ENCODE measurements around the gene SSR3. TPM values are rescaled to one million over a fixed set of nuclear protein-coding genes. Genes with fewer than 3 reads are reported as not detected.
A peak's percentile ranks its signal among the peaks of the same experiment; 100 is the strongest.

The SSR3 gene
- total and polyA plus RNA-seq, 11 donors = 112 to 900 (median 197) TPM

DNA sequence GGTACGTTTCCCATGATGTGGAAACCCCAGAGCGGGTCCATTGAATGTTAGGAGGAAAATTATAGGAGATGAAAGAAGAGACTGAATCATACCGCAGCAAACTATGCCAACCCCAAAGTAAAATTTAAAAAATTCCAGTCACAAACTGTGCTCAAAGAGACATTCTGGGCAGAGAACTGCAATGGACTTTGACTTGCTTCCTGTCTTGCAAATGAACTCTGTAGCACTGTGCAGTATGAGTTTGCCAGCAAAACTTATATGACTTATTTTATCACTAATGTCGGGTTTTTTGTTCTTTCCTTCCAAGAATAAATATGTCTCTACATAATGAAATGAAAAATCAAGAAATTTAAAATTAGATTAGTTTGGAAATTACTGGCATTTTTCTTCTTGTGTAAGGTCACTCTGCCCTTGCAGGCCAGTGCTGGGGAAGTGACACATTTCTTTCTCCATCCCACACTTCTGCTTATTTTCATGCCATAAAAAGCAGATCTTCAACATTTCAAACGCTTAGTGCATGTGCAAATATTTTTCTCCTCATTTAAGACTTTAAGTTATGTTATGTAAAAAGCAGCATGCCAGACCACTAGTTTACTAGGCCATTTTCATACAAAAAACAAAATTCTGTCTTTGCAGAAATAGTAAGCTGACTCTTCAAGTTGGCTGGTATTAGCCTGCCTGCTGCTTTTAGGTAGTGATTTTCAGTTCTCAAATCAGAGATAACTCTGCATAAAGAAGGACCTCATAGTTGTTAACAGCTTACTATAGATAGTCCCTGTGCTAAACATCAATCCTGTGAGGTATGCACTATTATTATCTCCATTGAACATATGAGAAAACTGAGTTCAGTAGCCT lies 32.2 kb upstream of the SSR3 start:
- Histone ChIP-seq H3K27me3 (no peaks in the 10 kb centered on the region), H3K36me3 (no peaks in the 10 kb centered on the region), H3K4me1 (peaks cover 0 to 35% (median 6%) of the 10 kb centered on the region in 12 donors), H3K27ac (peak overlapping the region in 5 of 12 donors; percentile 27 to 80 (median 51)), H3K9me3 (peaks cover 0 to 4% (median 0%) of the 10 kb centered on the region in 12 donors), H3K4me3 (no peak overlapping the region)
- intact Hi-C loops (cut with DNase I) = no loop called here
- ATAC-seq (peak in 3 of 4 donors; percentile 42 to 71 (median 50)), DNase-seq (no peak)
- TF ChIP-seq, protein P1, sequence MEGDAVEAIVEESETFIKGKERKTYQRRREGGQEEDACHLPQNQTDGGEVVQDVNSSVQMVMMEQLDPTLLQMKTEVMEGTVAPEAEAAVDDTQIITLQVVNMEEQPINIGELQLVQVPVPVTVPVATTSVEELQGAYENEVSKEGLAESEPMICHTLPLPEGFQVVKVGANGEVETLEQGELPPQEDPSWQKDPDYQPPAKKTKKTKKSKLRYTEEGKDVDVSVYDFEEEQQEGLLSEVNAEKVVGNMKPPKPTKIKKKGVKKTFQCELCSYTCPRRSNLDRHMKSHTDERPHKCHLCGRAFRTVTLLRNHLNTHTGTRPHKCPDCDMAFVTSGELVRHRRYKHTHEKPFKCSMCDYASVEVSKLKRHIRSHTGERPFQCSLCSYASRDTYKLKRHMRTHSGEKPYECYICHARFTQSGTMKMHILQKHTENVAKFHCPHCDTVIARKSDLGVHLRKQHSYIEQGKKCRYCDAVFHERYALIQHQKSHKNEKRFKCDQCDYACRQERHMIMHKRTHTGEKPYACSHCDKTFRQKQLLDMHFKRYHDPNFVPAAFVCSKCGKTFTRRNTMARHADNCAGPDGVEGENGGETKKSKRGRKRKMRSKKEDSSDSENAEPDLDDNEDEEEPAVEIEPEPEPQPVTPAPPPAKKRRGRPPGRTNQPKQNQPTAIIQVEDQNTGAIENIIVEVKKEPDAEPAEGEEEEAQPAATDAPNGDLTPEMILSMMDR (IDR thresholded peaks at IDR 0.05) = no peak
- TF ChIP-seq POLR2A (IDR thresholded peaks at IDR 0.05) = no peak
- WGBS, 4 donors = 63 to 65% (median 64%) methylated on average over 5 of the region's 5 CpGs

DNA sequence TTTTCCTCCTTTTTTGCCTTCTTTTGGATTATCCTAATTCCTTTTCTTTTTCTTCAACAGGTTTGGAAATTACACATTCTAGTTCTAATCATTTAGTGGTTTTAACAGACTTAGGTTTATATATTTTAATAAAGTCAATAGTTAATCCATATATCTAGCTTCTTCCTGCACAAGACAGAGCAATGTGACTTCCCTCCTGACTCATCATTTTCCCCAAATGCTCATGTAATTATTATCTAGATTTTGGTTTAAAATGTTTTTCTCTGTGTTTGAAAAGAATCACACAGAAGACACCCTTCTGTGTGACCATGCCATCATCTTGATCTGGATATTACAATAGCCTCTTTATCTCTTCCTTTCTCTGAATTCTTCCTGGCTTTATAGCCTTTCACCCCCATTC lies 28.6 kb upstream of the SSR3 start:
- Histone ChIP-seq H3K27me3 (no peaks in the 10 kb centered on the region), H3K36me3 (no peaks in the 10 kb centered on the region), H3K4me1 (peaks cover 0 to 42% (median 6%) of the 10 kb centered on the region in 12 donors), H3K4me3 (no peak overlapping the region), H3K9me3 (no peaks in the 10 kb centered on the region), H3K27ac (peak overlapping the region in 1 of 12 donors; percentile 23)
- intact Hi-C loops (cut with DNase I) = loop anchor here in 1 of 10 donors (1.0 kb wide), 1 partner anchor 26 kb away; no protein-coding TSS in a partner anchor
- TF ChIP-seq POLR2A (IDR thresholded peaks at IDR 0.05) = no peak
- TF ChIP-seq, protein P1 (IDR thresholded peaks at IDR 0.05) = no peak
- ATAC-seq = no peak
- DNase-seq = no peak

DNA sequence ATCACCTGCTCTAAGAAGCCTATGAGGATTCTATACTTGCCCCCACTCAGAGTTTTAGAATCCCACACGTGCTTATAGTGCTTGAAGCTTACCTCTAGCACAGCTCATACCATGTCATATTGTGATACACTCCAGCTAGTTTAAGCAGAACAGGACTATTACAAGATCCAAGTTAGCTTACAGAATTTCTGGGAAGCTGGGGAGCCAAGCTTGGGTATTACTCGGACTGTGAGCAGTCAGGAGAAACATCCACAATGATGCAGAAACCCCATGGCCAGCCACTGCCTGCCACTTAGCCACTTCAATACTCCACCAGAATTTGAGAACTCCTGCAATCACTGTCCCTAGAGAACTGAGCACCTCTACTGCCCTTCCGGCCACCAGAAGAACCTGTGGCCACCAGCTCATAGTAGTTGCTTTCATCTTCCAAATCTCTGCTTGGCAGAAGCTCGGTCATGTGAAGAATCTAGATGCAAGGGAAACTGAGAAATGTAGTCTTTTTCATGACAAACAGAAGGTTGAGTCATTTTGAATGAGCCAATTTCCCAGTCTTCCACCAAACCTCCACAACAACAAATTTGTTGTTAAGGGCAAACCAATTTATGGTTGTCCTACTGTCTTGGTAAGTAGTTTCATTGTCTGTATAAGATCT lies 27.7 kb upstream of the SSR3 start:
- DNase-seq = no peak
- intact Hi-C loops (cut with DNase I) = loop anchor here in 1 of 10 donors (1.0 kb wide), 1 partner anchor 25 kb away; no protein-coding TSS in a partner anchor
- Histone ChIP-seq H3K4me1 (peaks cover 0 to 40% (median 5%) of the 10 kb centered on the region in 12 donors), H3K27ac (no peak overlapping the region), H3K4me3 (no peak overlapping the region), H3K36me3 (no peaks in the 10 kb centered on the region), H3K27me3 (no peaks in the 10 kb centered on the region), H3K9me3 (no peaks in the 10 kb centered on the region)
- TF ChIP-seq POLR2A (IDR thresholded peaks at IDR 0.05) = no peak
- no peak for ATAC-seq
- 83 to 93% (median 89%) methylated on average over 4 of the region's 4 CpGs for WGBS, 4 donors

DNA sequence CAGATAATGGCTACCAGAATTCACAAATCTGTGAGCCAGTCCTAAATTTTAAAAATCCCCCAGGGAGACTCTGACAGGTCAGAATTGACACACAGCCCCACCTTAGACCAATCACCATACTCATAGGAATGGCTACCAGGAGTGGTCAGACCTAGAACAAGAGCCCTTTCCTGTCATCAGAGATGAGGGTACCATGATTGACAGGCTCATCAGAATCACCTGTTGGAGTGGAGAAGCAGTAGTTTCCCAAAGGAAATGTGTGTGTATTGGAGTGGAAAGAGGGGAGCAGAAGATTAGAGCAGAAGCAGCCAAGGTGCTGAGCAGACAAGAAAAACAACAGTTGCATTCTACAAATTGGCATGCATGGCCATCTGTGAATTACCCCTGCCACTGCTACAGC lies 27.0 kb upstream of the SSR3 start:
- H3K27ac ChIP-seq = no peak overlapping the region
- TF ChIP-seq, protein P1 (IDR thresholded peaks at IDR 0.05) = no peak
- TF ChIP-seq POLR2A (IDR thresholded peaks at IDR 0.05) = no peak
- H3K36me3 ChIP-seq = no peaks in the 10 kb centered on the region
- ATAC-seq (no peak), DNase-seq (no peak)
- no peaks in the 10 kb centered on the region for H3K9me3 ChIP-seq
- H3K4me3 ChIP-seq = no peak overlapping the region
- intact Hi-C loops (cut with DNase I) = no loop called here
- peaks cover 0 to 40% (median under 1%) of the 10 kb centered on the region in 12 donors for H3K4me1 ChIP-seq
- no peaks in the 10 kb centered on the region for H3K27me3 ChIP-seq
